HCT116 (cell line): ENCODE results near the gene ETS1. TPM values are rescaled to one million over a fixed set of nuclear protein-coding genes. Genes with fewer than 3 reads are reported as not detected.

Experiments used
- ATAC-seq: fragments of 200-7000 bp; cut with Tn5 transposase; 2 replicates; pipeline ENCODE4 v1.9.1; 2020; ENCODE audit warnings: mild to moderate bottlenecking, moderate library complexity
- BruUV-seq: library from RNA; stranded (reverse); fragments of 400-500 nt; replicated peaks from 2 replicates; lab custom pipeline; 2021; lab: Mats Ljungman, UMichigan
- CTCF ChIA-PET: fragments of 300-600 bp; sonication (Branson Sonifier 250); formaldehyde crosslinking; loops from one replicate; lab custom pipeline; 2021; ENCODE audit warnings: antibody characterized with exemption; lab: Charles Lee
- POLR2A ChIA-PET: fragments of 300-600, 350-600 bp; sonication (Branson Sonifier 250); formaldehyde crosslinking; loops from one replicate; lab custom pipeline; 2021; ENCODE audit warnings: antibody characterized with exemption; lab: Charles Lee
- RAD21 ChIA-PET, 2 experiments: fragments of 300-600 bp; sonication (Branson Sonifier 250); formaldehyde crosslinking; loops; one replicate each; lab custom pipeline; 2023; ENCODE audit warnings: low total read pairs in 2 of 2; ENCODE audit not compliant: uncharacterized antibody in 2 of 2, unreplicated experiment in 2 of 2, low non-redundant PET in 1 of 2; lab: Charles Lee
- DNase-seq: peaks from one replicate; pipeline ENCODE4 v3.0.0-alpha.2; 2010; ENCODE audit warnings: low read depth, low spot score
- H2AFZ ChIP-seq: fragments of 200-600 bp; shearing (Covaris generic), sonication (generic); 2 replicates; pipeline ENCODE4 v1.6.1; 2017; ENCODE audit warnings: low read depth, mixed run types, mixed read lengths, antibody characterized with exemption, low read length; ENCODE audit not compliant: poor library complexity, severe bottlenecking
- H3K27ac ChIP-seq: 2 replicates; pipeline ENCODE4 v1.5.1; 2012; ENCODE audit warnings: low read depth, low read length
- H3K27me3 ChIP-seq: fragments of 200-600 bp; sonication (generic); 2 replicates; pipeline ENCODE4 v1.6.1; 2016; ENCODE audit warnings: mixed run types, low read length, mixed read lengths; ENCODE audit not compliant: insufficient read depth
- H3K36me3 ChIP-seq, 2 experiments: fragments of 200-500 bp in 1 of 2; fragments of 200-600 bp in 1 of 2; sonication (Bioruptor generic) in 1 of 2; sonication (generic) in 1 of 2; 2 replicates each; pipeline versions ENCODE4 v1.5.1 to v1.6.1; 2014 to 2016; ENCODE audit warnings: low read length in 2 of 2, inconsistent platforms in 1 of 2, mixed read lengths in 1 of 2, mixed run types in 1 of 2; ENCODE audit not compliant: insufficient read depth in 2 of 2, control insufficient read depth in 1 of 2
- H3K4me1 ChIP-seq, 2 experiments: fragments of 200-600 bp in 1 of 2; sonication (generic) in 1 of 2; 2 replicates each; pipeline versions ENCODE4 v1.5.1 to v1.6.1; 2012 to 2017; ENCODE audit warnings: low read length in 2 of 2, inconsistent platforms in 1 of 2, mild to moderate bottlenecking in 1 of 2, mixed read lengths in 1 of 2, mixed run types in 1 of 2, moderate library complexity in 1 of 2; ENCODE audit not compliant: insufficient read depth in 2 of 2, control insufficient read depth in 1 of 2
- H3K4me2 ChIP-seq: fragments of 200-600 bp; sonication (generic); 2 replicates; pipeline ENCODE4 v1.6.1; 2017; ENCODE audit warnings: mixed run types, low read length, mixed read lengths
- H3K4me3 ChIP-seq, 2 experiments: fragments of 200-600 bp in 1 of 2; sonication (generic) in 1 of 2; replicated peaks in 1 of 2; 2 replicates each; pipeline ENCODE4 v1.5.1; 2011 to 2016; ENCODE audit warnings: low read length in 2 of 2, control low read depth in 1 of 2, low read depth in 1 of 2, mild to moderate bottlenecking in 1 of 2, mixed read lengths in 1 of 2, mixed run types in 1 of 2
- H3K79me2 ChIP-seq: fragments of 200-600 bp; sonication (generic); 2 replicates; pipeline ENCODE4 v1.6.1; 2017; ENCODE audit warnings: mild to moderate bottlenecking, mixed run types, low read length, moderate library complexity, mixed read lengths; ENCODE audit not compliant: insufficient read depth
- H3K9ac ChIP-seq: fragments of 200-600 bp; sonication (generic); 2 replicates; pipeline ENCODE4 v1.6.1; 2016; ENCODE audit warnings: low read length, mixed read lengths
- H3K9me2 ChIP-seq: fragments of 200-600 bp; sonication (generic), shearing (Covaris generic); 2 replicates; pipeline ENCODE4 v1.6.1; 2017; ENCODE audit warnings: mixed run types, mild to moderate bottlenecking, moderate library complexity; ENCODE audit not compliant: insufficient read depth
- H3K9me3 ChIP-seq, 2 experiments: fragments of 200-500 bp in 1 of 2; fragments of 200-600 bp in 1 of 2; sonication (Bioruptor generic) in 1 of 2; sonication (generic) in 1 of 2; 2 replicates each; pipeline ENCODE4 v1.6.1; 2014 to 2017; ENCODE audit warnings: low read length in 2 of 2, mixed read lengths in 2 of 2, inconsistent platforms in 1 of 2, low read depth in 1 of 2, mild to moderate bottlenecking in 1 of 2, mixed run types in 1 of 2, moderate library complexity in 1 of 2; ENCODE audit not compliant: control insufficient read depth in 1 of 2, insufficient read depth in 1 of 2
- H4K20me1 ChIP-seq: fragments of 200-600 bp; sonication (generic), shearing (Covaris generic); 2 replicates; pipeline ENCODE4 v1.6.1; 2017; ENCODE audit warnings: mixed run types, mild to moderate bottlenecking, moderate library complexity; ENCODE audit not compliant: insufficient read depth
- CBX3 ChIP-seq: IDR thresholded peaks from 2 replicates; pipeline ENCODE4 v1.6.1; 2012; ENCODE audit warnings: low read depth
- ELF1 ChIP-seq: IDR thresholded peaks from 2 replicates; pipeline ENCODE4 v1.6.1; 2012; ENCODE audit warnings: low read depth, borderline replicate concordance
- EZH2 ChIP-seq: fragments of 200-600 bp; sonication (generic); IDR thresholded peaks from 2 replicates; pipeline ENCODE4 v1.6.1; 2017; ENCODE audit warnings: antibody characterized with exemption, mixed run types
- FOSL1 ChIP-seq: IDR thresholded peaks from 2 replicates; pipeline ENCODE4 v1.6.1; 2012; ENCODE audit warnings: low read depth
- JUND ChIP-seq: IDR thresholded peaks from 2 replicates; pipeline ENCODE4 v1.6.1; 2012
- POLR2AphosphoS5 ChIP-seq: IDR thresholded peaks from 2 replicates; pipeline ENCODE4 v1.6.1; 2011; ENCODE audit warnings: mild to moderate bottlenecking, low read depth, low read length, moderate library complexity
- RAD21 ChIP-seq: IDR thresholded peaks from 2 replicates; pipeline ENCODE4 v1.6.1; 2012; ENCODE audit warnings: low read depth, mild to moderate bottlenecking
- SIN3A ChIP-seq: IDR thresholded peaks from 2 replicates; pipeline ENCODE4 v1.6.1; 2012; ENCODE audit warnings: low read depth
- intact Hi-C: fragments of 100-400 bp; cut with micrococcal nuclease; formaldehyde crosslinking; loops from 2 replicates; pipeline ENCODE4 v1.10.0; 2022
- total RNA-seq: library from RNA; stranded (reverse); gene quantifications from one replicate; pipeline ENCODE4 v1.2.1, GENCODE V29; 2021; ENCODE audit not compliant: unreplicated experiment
- TF ChIP-seq, protein P1 (sequence below): IDR thresholded peaks from 2 replicates; pipeline ENCODE4 v1.6.1; 2011; ENCODE audit warnings: mild to moderate bottlenecking, low read length, moderate library complexity; ENCODE audit not compliant: insufficient replicate concordance; ENCODE audit errors: extremely low read depth
- TF ChIP-seq, protein P2 (sequence below), 3 experiments: fragments of 200-600 bp in 1 of 3; sonication (generic) in 1 of 3; IDR thresholded peaks in 2 of 3; conservative IDR thresholded peaks in 1 of 3; 2 replicates each; pipeline ENCODE4 v1.5.1; 2012 to 2017; ENCODE audit warnings: low read depth in 2 of 3, low read length in 2 of 3, antibody characterized with exemption in 1 of 3, borderline replicate concordance in 1 of 3, control low read depth in 1 of 3, mild to moderate bottlenecking in 1 of 3, mixed read lengths in 1 of 3, mixed run types in 1 of 3, moderate library complexity in 1 of 3; ENCODE audit not compliant: insufficient read depth in 1 of 3
- TF ChIP-seq, protein P3 (sequence below): IDR thresholded peaks from 2 replicates; pipeline ENCODE4 v1.6.1; 2012

ETS1 gene
- total RNA-seq, 1 experiment from 2014 or later, result 9.2 TPM

DNA sequence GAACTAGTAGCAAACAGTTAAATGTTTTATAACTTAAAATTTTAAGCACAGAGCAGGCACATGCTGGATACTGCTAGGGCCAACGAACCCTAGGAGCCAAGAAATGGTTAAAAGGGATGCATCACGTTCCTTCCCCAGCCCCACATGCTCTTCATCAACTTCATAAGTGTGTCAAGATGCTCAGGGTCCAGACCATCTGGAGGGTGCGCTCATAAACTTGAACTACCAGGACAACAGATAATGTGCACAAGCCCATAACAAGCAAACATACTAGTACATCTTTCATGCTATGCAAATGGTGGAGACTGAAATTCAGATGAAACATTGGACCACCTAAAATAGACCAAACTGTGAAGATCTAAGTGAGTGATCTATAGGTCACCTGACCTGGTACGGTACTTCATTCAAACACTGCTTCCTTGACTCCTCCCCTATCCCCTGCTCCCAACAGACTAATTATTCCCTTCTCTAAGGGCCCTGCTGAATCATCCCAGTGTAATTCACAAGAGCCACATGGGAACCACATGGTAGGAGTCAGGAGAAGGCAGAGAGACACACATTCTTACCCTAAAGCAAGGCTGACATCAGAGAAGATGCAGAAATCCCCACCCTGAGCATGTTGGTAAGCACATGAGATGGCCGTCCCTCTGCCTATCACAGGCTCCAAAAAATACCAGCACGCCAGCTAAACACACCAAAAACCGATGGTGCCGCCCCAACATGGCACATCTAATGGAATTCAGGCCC, 83.9 kb downstream of the ETS1 start:
- Histone ChIP-seq H3K4me1 (peaks cover 3 to 44% of the 10 kb centered on the region in 2 experiments; a peak in 3 of 4 replicates), H3K9me3 (no peaks in the 10 kb centered on the region), H3K79me2 (no peaks in the 10 kb centered on the region), H3K27me3 (no peaks in the 10 kb centered on the region), H3K36me3 (no peaks in the 10 kb centered on the region), H3K9me2 (no peaks in the 10 kb centered on the region), H3K4me3 (no peak overlapping the region), H3K27ac (no peak overlapping the region), H2AFZ (no peak overlapping the region), H3K4me2 (no peak overlapping the region), H3K9ac (no peak overlapping the region), H4K20me1 (no peaks in the 10 kb centered on the region)
- no TSS peak for BruUV-seq
- DNase-seq (no peak), ATAC-seq (no peak)
- RAD21 ChIA-PET, result no interaction called here
- TF ChIP-seq, protein P1, sequence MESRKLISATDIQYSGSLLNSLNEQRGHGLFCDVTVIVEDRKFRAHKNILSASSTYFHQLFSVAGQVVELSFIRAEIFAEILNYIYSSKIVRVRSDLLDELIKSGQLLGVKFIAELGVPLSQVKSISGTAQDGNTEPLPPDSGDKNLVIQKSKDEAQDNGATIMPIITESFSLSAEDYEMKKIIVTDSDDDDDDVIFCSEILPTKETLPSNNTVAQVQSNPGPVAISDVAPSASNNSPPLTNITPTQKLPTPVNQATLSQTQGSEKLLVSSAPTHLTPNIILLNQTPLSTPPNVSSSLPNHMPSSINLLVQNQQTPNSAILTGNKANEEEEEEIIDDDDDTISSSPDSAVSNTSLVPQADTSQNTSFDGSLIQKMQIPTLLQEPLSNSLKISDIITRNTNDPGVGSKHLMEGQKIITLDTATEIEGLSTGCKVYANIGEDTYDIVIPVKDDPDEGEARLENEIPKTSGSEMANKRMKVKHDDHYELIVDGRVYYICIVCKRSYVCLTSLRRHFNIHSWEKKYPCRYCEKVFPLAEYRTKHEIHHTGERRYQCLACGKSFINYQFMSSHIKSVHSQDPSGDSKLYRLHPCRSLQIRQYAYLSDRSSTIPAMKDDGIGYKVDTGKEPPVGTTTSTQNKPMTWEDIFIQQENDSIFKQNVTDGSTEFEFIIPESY, result no peak
- TF ChIP-seq EZH2 (no peak), JUND (no peak), POLR2AphosphoS5 (no peak)
- POLR2A ChIA-PET, result no interaction called here
- intact Hi-C loops, result no loop called here
- CTCF ChIA-PET, result no interaction called here

DNA sequence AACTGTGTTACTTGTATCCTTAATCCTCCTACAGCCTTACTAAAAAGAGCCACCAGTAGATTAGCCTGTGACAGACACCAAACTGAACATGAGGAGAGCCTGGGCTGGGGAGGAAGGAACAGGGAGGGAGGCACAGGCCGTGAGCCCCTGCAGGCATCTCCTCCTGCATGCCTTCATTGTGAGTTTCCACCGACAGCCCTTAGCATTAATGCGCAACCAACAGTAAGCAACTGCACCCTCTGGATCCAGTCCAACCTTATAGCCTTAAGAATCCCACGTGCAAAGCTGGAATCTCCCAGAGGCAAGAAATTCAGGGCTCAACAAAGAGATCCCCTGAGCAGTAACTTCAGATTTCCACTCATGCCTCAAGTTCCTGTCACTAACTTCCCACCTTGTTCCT, 84.6 kb downstream of the ETS1 start:
- H3K4me2 ChIP-seq, result no peak overlapping the region
- H2AFZ ChIP-seq, result no peak overlapping the region
- ATAC-seq, result no peak
- POLR2A ChIA-PET, result no interaction called here
- no peaks in the 10 kb centered on the region for H4K20me1 ChIP-seq
- H3K27me3 ChIP-seq, result no peaks in the 10 kb centered on the region
- H3K9me2 ChIP-seq, result no peaks in the 10 kb centered on the region
- CTCF ChIA-PET, result no interaction called here
- H3K4me1 ChIP-seq, result peaks cover 5 to 46% of the 10 kb centered on the region in 2 experiments; a peak in 3 of 4 replicates
- H3K27ac ChIP-seq, result no peak overlapping the region
- H3K4me3 ChIP-seq, result no peak overlapping the region
- H3K36me3 ChIP-seq, result no peaks in the 10 kb centered on the region
- intact Hi-C loops, result no loop called here
- no peaks in the 10 kb centered on the region for H3K79me2 ChIP-seq
- H3K9me3 ChIP-seq, result no peaks in the 10 kb centered on the region
- no peak overlapping the region for H3K9ac ChIP-seq
- RAD21 ChIA-PET, result no interaction called here
- no peak for DNase-seq
- no TSS peak for BruUV-seq
- TF ChIP-seq ELF1 (no peak), FOSL1 (no peak), CBX3 (no peak), RAD21 (no peak), SIN3A (no peak)
- TF ChIP-seq, protein P2, sequence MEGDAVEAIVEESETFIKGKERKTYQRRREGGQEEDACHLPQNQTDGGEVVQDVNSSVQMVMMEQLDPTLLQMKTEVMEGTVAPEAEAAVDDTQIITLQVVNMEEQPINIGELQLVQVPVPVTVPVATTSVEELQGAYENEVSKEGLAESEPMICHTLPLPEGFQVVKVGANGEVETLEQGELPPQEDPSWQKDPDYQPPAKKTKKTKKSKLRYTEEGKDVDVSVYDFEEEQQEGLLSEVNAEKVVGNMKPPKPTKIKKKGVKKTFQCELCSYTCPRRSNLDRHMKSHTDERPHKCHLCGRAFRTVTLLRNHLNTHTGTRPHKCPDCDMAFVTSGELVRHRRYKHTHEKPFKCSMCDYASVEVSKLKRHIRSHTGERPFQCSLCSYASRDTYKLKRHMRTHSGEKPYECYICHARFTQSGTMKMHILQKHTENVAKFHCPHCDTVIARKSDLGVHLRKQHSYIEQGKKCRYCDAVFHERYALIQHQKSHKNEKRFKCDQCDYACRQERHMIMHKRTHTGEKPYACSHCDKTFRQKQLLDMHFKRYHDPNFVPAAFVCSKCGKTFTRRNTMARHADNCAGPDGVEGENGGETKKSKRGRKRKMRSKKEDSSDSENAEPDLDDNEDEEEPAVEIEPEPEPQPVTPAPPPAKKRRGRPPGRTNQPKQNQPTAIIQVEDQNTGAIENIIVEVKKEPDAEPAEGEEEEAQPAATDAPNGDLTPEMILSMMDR (IDR thresholded peaks at IDR 0.05 in 2 of 3, conservative IDR thresholded peaks at IDR 0.05 in 1 of 3; ENCODE audit: borderline replicate concordance in 1 of 3, insufficient read depth in 1 of 3, low read depth in 2 of 3, low read length in 2 of 3), result no peak
- TF ChIP-seq, protein P1, result no peak
- TF ChIP-seq, protein P3, sequence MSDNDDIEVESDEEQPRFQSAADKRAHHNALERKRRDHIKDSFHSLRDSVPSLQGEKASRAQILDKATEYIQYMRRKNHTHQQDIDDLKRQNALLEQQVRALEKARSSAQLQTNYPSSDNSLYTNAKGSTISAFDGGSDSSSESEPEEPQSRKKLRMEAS, result no peak
